ENCODE data around the gene SIRPD. TPM values are rescaled to one million over a fixed set of nuclear protein-coding genes. Genes with fewer than 3 reads are reported as not detected.
"Not testable (repeated sequence)": the region's sequence is repeated elsewhere in the genome, so short reads cannot be mapped to it uniquely, and the experiment has no call there.

The SIRPD gene
- total and polyA plus RNA-seq, 7 donors = 0.66 to 0.90 TPM; not detected in 5

- DNase-seq = no peak
- H3K9me3 ChIP-seq = no peaks in the 10 kb centered on the region
- no peak overlapping the region for H3K4me3 ChIP-seq
- 90 to 91% methylated on average over 8 of the region's 8 CpGs for WGBS, 2 donors
- H3K4me1 ChIP-seq = no peaks in the 10 kb centered on the region
- H3K27ac ChIP-seq = no peak overlapping the region
- intact Hi-C loops (cut with DNase I) = no loop called here
- TF ChIP-seq POLR2AphosphoS5 (IDR thresholded peaks at IDR 0.05) (no peak), EP300 (IDR thresholded peaks at IDR 0.05) (no peak), POLR2A (IDR thresholded peaks at IDR 0.05) (no peak)
- TF ChIP-seq, protein P1, sequence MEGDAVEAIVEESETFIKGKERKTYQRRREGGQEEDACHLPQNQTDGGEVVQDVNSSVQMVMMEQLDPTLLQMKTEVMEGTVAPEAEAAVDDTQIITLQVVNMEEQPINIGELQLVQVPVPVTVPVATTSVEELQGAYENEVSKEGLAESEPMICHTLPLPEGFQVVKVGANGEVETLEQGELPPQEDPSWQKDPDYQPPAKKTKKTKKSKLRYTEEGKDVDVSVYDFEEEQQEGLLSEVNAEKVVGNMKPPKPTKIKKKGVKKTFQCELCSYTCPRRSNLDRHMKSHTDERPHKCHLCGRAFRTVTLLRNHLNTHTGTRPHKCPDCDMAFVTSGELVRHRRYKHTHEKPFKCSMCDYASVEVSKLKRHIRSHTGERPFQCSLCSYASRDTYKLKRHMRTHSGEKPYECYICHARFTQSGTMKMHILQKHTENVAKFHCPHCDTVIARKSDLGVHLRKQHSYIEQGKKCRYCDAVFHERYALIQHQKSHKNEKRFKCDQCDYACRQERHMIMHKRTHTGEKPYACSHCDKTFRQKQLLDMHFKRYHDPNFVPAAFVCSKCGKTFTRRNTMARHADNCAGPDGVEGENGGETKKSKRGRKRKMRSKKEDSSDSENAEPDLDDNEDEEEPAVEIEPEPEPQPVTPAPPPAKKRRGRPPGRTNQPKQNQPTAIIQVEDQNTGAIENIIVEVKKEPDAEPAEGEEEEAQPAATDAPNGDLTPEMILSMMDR (IDR thresholded peaks at IDR 0.05) = no peak
- peaks cover 0 to 5% (median 0%) of the 10 kb centered on the region in 3 donors for H3K27me3 ChIP-seq
- H3K36me3 ChIP-seq = no peaks in the 10 kb centered on the region
These were observed 57.7 kb downstream of the SIRPD start for GRCh38 chr20:1499528-1500420.

GRCh38 chr20:1497371-1497770 is 60.1 kb downstream of the SIRPD start:
- H3K9me3 ChIP-seq; H3K4me1 ChIP-seq; DNase-seq; H3K4me3 ChIP-seq; intact Hi-C loops (cut with DNase I); H3K27me3 ChIP-seq; H3K36me3 ChIP-seq; H3K27ac ChIP-seq: not testable (repeated sequence)
- 76 to 93% methylated on average over 5 of the region's 5 CpGs for WGBS, 2 donors

DNA sequence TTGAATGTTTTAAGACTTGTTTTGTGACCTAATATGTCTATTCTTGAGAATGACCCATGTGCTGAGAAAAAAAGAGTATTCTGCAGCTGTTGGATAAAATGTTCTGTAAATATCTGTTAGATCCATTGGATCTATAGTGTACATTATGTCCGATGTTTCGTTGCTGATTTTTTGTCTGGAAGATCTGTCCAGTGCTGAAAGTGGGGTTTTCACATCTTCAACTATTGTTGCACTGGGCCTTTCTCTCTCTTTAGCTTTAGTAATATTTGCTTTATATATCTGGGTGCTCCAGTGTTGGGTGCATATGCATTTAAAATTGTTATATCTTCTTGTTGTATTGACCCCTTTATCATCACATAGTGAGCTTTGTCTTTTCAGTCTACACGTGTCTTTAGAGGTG is 60.6 kb downstream of the SIRPD start:
- Histone ChIP-seq H3K36me3 (no peaks in the 10 kb centered on the region), H3K4me1 (no peaks in the 10 kb centered on the region), H3K27me3 (no peaks in the 10 kb centered on the region), H3K4me3 (no peak overlapping the region), H3K9me3 (no peaks in the 10 kb centered on the region), H3K27ac (no peak overlapping the region)
- no peak for TF ChIP-seq POLR2AphosphoS5 (IDR thresholded peaks at IDR 0.05)
- no peak for TF ChIP-seq EP300 (IDR thresholded peaks at IDR 0.05)
- TF ChIP-seq, protein P1 (IDR thresholded peaks at IDR 0.05) = no peak
- TF ChIP-seq POLR2A (IDR thresholded peaks at IDR 0.05) = no peak
- intact Hi-C loops (cut with DNase I) = no loop called here
- DNase-seq = no peak
- 90 to 94% methylated on average over 3 of the region's 3 CpGs for WGBS, 2 donors

GRCh38 chr20:1494436-1494835 is 63.1 kb downstream of the SIRPD start:
- no peak overlapping the region for H3K4me3 ChIP-seq
- H3K4me1 ChIP-seq = no peaks in the 10 kb centered on the region
- no peaks in the 10 kb centered on the region for H3K27me3 ChIP-seq
- no peaks in the 10 kb centered on the region for H3K36me3 ChIP-seq
- no peak for DNase-seq
- no peak overlapping the region for H3K27ac ChIP-seq
- WGBS, 2 donors = 29 to 49% methylated on average over 3 of the region's 3 CpGs
- TF ChIP-seq, protein P1 (IDR thresholded peaks at IDR 0.05) = no peak
- no peak for TF ChIP-seq POLR2AphosphoS5 (IDR thresholded peaks at IDR 0.05)
- no peak for TF ChIP-seq POLR2A (IDR thresholded peaks at IDR 0.05)
- no peak for TF ChIP-seq EP300 (IDR thresholded peaks at IDR 0.05)
- H3K9me3 ChIP-seq = no peaks in the 10 kb centered on the region
- intact Hi-C loops (cut with DNase I) = no loop called here

- Histone ChIP-seq H3K4me3 (no peak overlapping the region), H3K9me3 (no peaks in the 10 kb centered on the region), H3K36me3 (no peaks in the 10 kb centered on the region), H3K4me1 (no peaks in the 10 kb centered on the region), H3K27me3 (no peaks in the 10 kb centered on the region), H3K27ac (peak overlapping the region in 1 of 4 donors; percentile 8)
- intact Hi-C loops (cut with DNase I) = no loop called here
- 67 to 90% methylated on average over 1 of the region's 1 CpG for WGBS, 2 donors
- TF ChIP-seq POLR2A (IDR thresholded peaks at IDR 0.05) = no peak
- TF ChIP-seq POLR2AphosphoS5 (IDR thresholded peaks at IDR 0.05) = no peak
- no peak for TF ChIP-seq EP300 (IDR thresholded peaks at IDR 0.05)
- TF ChIP-seq, protein P1 (IDR thresholded peaks at IDR 0.05) = no peak
- DNase-seq = no peak
These were observed 64.0 kb downstream of the SIRPD start for GRCh38 chr20:1493536-1493935.

All from sigmoid colon (tissue), 7 donors.